Glutamatergic neuron (in vitro differentiated cells): ENCODE measurements around the gene MARK2. TPM values are rescaled to one million over a fixed set of nuclear protein-coding genes. Genes with fewer than 3 reads are reported as not detected.

ENCODE experiments used
- DNase-seq: peaks from one replicate; pipeline ENCODE4 v3.0.0; 2022
- H3K27ac Mint-ChIP-seq: one replicate; pipeline ENCODE4 v1.8.0; 2020; ENCODE audit warnings: mild to moderate bottlenecking, mixed read lengths, inconsistent platforms; ENCODE audit not compliant: unreplicated experiment
- H3K27me3 Mint-ChIP-seq: one replicate; pipeline ENCODE4 v1.8.0; 2020; ENCODE audit warnings: mild to moderate bottlenecking, moderate library complexity, mixed read lengths, inconsistent platforms; ENCODE audit not compliant: unreplicated experiment
- H3K36me3 Mint-ChIP-seq: one replicate; pipeline ENCODE4 v1.8.0; 2020; ENCODE audit warnings: mild to moderate bottlenecking, mixed read lengths, inconsistent platforms; ENCODE audit not compliant: unreplicated experiment
- H3K4me1 Mint-ChIP-seq: one replicate; pipeline ENCODE4 v1.8.0; 2020; ENCODE audit warnings: mild to moderate bottlenecking, low read depth, mixed read lengths, inconsistent platforms; ENCODE audit not compliant: unreplicated experiment
- H3K4me3 Mint-ChIP-seq: one replicate; pipeline ENCODE4 v1.8.0; 2020; ENCODE audit warnings: mild to moderate bottlenecking, mixed read lengths, inconsistent platforms; ENCODE audit not compliant: unreplicated experiment
- H3K9me3 Mint-ChIP-seq: one replicate; pipeline ENCODE4 v1.8.0; 2020; ENCODE audit warnings: mild to moderate bottlenecking, moderate library complexity, mixed read lengths, inconsistent platforms; ENCODE audit not compliant: unreplicated experiment
- CTCF ChIP-seq: fragments of 200-600 bp; sonication (generic); IDR thresholded peaks from one replicate; pipeline ENCODE4 v1.5.0; 2021; ENCODE audit not compliant: partially characterized antibody, unreplicated experiment
- total RNA-seq: library from RNA; stranded (reverse); fragmentation: NEBNext Ultra II Directional; extraction: Animal tissue kit (Norgen Biotek cat#: 25700); gene quantifications from one replicate; pipeline ENCODE4 v1.2.1, GENCODE V29; 2021; ENCODE audit not compliant: unreplicated experiment

The MARK2 gene
- total RNA-seq, 1 donor from 2014 or later, result 76.8 TPM

DNA sequence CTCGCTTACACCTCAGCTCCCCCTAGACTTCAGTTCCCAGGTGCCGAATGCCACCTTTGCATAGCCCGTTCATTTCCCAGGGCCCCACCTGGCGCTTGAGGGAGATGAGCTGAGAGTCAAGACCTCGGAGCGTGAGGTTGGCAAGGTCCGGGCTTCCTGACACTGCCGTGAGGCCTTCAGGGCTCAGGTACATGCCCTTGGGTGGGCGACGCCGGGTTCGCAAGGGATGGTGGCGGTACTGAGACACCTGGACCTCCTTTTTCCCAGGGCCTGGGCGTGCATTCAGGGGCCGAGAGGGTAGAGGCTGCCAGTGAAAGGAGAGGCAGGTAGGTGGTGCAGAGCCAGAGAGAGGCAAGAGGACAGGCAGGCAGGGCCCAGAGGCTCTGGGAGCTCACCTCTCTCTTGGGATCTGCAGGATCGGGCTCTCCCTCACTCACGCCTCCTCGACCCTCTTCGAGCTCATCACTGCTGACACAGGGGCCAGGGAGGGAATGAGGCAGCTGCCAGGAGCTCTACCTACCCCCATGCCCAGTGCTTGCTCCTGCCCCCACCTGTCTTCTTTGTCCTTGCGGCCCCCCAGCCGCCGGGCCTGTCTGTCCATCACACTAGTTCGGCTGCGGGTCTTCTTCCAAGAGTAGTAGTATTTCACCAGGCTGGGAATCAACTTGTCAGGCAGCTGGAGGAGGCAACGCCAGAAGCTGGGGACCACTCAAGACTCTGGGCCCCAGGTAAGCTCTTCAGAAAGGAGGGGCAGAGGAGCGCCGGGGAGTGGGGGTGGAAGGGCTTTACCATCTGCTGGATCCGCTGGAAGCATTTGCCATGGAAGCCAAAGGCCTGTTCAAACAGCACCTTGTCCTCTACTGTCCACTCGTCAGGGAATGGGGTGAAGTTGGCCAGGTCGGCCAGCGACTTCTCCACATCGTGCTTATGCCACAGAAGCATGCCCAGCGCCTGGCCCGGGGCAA, 75.2 kb downstream of the MARK2 start:
- Mint-ChIP-seq H3K27me3 (peaks cover 35% of the 10 kb centered on the region), H3K9me3 (peaks cover 26% of the 10 kb centered on the region), H3K27ac (peak overlapping the region; percentile 88), H3K4me3 (peak overlapping the region; percentile 93), H3K4me1 (peaks cover 23% of the 10 kb centered on the region), H3K36me3 (no peaks in the 10 kb centered on the region)
- no peak for TF ChIP-seq CTCF
- DNase-seq, result no peak

DNA sequence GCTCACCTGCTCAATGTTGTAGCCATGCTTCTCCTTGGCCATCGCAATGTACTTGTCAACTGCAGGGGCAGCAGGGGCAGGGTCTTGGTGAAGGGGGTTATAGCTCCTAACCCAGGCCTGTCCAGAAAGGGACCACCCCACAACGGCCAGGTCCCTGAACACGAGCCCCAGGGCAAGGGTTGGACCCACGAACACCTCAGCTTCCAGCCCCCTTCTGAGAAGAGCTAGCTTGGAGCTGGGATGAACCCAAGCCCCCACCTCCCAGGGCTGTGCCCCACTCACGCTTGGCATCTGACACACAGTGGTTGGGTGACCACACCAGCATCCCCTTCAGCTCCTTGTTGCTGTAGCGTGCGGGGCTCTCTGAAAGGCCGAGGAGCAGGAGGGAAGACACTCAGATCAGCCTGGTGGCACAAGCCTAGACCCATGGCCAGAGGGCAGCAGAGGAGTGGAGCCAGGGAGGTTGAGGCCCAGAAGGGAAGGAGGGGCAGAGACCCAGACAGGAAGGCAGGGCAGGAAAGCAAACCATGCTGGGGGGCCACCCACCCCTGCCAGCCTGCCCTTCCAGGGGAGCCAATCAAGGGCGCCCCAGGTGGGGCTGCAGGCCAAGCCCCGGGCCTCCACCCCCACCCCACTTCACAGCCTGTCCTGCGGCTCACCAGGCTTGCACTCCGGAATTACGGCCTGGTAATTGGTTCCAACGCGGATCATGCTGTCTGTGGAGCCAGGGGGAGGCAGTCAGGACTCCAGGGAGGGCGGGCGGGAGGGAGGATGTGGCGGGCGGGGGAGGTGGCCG, 76.2 kb downstream of the MARK2 start:
- Mint-ChIP-seq H3K27me3 (peaks cover 32% of the 10 kb centered on the region), H3K4me1 (peaks cover 22% of the 10 kb centered on the region), H3K4me3 (peak overlapping the region; percentile 93), H3K36me3 (no peaks in the 10 kb centered on the region), H3K27ac (peak overlapping the region; percentile 86), H3K9me3 (peaks cover 28% of the 10 kb centered on the region)
- DNase-seq, result no peak
- TF ChIP-seq CTCF, result no peak

DNA sequence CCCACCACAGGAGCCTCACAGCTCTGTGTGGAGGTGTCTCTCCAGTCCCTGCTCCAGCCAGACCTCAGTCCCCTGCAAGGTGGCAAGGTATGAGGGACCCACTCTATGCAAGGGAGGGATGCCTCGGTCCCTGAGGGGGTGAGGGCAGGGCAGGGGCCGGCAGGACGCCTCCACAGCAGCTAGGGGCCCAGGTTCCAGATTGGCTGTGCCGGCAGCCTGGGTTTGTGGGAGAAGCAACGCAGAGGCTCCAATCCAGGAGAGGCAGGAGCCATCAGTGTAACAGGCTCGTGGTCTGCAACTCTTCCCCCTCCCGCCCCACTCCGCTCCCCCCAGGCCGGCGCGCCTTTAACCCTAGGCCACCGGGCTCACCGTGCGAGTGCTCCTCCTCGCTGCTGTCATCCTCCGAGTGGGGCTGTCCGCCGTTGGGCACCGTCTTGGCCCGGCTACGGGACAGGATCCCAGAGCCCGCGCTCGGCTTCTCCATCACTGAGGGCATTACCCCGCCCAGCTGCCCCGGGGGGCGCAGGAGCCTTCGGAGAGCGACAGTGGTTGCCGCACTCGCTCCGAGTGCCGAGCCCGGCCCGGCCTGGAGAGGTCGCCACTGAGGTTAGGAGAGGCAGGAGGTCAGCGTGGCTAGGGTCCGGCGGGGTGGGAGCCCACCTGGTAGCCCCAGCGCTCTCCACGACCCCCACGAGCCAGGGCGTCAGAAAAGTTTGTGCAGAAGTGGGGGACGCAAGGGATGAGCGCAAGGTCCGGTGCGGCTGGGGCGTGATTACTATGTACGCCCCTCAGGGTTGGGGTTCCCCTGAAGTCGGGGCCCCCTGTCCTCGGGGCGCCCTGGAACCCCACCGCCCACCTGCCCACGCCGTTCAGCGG, 77.3 kb downstream of the MARK2 start:
- H3K27ac Mint-ChIP-seq, result peak overlapping the region; percentile 94
- peak; percentile 69 for TF ChIP-seq CTCF
- H3K9me3 Mint-ChIP-seq, result peaks cover 25% of the 10 kb centered on the region
- H3K27me3 Mint-ChIP-seq, result peaks cover 28% of the 10 kb centered on the region
- H3K4me3 Mint-ChIP-seq, result peak overlapping the region; percentile 85
- H3K4me1 Mint-ChIP-seq, result peaks cover 19% of the 10 kb centered on the region
- no peaks in the 10 kb centered on the region for H3K36me3 Mint-ChIP-seq
- peak; percentile 93 for DNase-seq

DNA sequence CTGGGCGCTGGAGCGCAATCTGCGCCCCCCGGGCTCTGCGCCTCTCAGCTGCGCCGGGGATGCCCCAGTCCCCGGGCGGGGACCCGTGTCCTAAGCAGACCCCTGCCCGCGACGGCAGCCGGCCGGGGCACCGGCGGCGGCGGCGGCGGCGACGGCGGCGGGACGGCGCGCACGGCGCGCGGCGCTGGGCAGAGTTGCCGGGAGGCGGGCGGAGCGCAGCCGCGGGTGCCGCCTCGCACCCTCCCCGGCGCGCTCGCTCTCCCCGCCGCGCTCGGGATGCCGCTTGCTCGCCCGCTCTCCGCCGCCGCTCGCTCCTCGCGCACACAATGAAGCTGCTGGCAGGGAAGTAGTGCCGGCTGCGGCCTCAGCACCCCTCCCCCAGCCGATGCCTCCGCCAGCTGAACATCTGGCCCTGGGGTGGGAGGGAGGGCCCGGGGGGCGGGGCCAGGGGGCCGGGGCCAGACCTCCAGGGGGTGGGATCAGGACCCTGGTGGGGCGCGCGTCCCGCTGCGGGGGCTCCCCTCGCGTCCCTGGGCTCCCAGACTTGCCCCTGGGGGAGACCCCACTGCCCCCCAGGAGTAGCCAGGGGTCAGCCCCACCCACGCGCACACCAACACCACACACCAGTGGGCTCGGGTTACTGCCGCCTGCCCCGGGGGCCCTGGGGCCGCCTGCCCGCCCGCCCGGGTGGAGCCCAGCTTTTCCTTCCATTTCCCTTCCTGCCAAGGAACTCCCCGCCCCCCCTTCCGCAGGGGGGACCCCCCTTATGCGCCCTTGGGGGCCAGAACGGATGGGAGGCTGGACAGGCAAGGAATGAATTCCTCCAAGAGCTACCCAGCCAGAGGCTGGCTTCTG, 78.2 kb downstream of the MARK2 start, which contains the start of gene RCOR2:
Gene RCOR2, minus strand, starts transcription at position 328 of the 855 bp plus-strand sequence. CDS start 708 bp downstream, outside the sequence.
- TF ChIP-seq CTCF, result no peak
- H3K4me1 Mint-ChIP-seq, result peaks cover 18% of the 10 kb centered on the region
- peaks cover 22% of the 10 kb centered on the region for H3K9me3 Mint-ChIP-seq
- H3K27ac Mint-ChIP-seq, result peak within 1 kb of the TSS; percentile 97
- peak within 1 kb of the TSS; percentile 88 for H3K4me3 Mint-ChIP-seq
- peak; percentile 91 for DNase-seq
- H3K27me3 Mint-ChIP-seq, result peaks cover 26% of the 10 kb centered on the region
- no peaks in the 10 kb centered on the region for H3K36me3 Mint-ChIP-seq
